ENCODE results near the gene CDC25A. TPM values are rescaled to one million over a fixed set of nuclear protein-coding genes. Genes with fewer than 3 reads are reported as not detected.

Gene CDC25A
- total and polyA plus RNA-seq, 9 of the 15 experiments (the other 6 are each of a cell fraction or from before 2014, with no cell fraction given): 3.4 to 61.3 (median 51.8) TPM

- peak; percentile 68 for TF ChIP-seq RBBP5 (IDR thresholded peaks at IDR 0.05; ENCODE audit: borderline replicate concordance, insufficient read depth, low read length, poor library complexity, severe bottlenecking)
- TF ChIP-seq TGIF2 (CRISPR knock-in tag; IDR thresholded peaks at IDR 0.05): no peak
- no peak for TF ChIP-seq SAP30 (IDR thresholded peaks at IDR 0.05; ENCODE audit: borderline replicate concordance, insufficient read depth, low read depth, low read length, poor library complexity, severe bottlenecking)
- TF ChIP-seq SLC30A9 (CRISPR knock-in tag; IDR thresholded peaks at IDR 0.05): no peak
- no peak for TF ChIP-seq MED1 (CRISPR knock-in tag; IDR thresholded peaks at IDR 0.05; ENCODE audit: borderline replicate concordance)
- TF ChIP-seq NKRF (IDR thresholded peaks at IDR 0.05; ENCODE audit: borderline replicate concordance): peak; percentile 61; the same call in 1 of the 2 replicates
- TF ChIP-seq, protein P1, sequence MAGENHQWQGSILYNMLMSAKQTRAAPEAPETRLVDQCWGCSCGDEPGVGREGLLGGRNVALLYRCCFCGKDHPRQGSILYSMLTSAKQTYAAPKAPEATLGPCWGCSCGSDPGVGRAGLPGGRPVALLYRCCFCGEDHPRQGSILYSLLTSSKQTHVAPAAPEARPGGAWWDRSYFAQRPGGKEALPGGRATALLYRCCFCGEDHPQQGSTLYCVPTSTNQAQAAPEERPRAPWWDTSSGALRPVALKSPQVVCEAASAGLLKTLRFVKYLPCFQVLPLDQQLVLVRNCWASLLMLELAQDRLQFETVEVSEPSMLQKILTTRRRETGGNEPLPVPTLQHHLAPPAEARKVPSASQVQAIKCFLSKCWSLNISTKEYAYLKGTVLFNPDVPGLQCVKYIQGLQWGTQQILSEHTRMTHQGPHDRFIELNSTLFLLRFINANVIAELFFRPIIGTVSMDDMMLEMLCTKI (IDR thresholded peaks at IDR 0.05; ENCODE audit: partially characterized antibody): no peak
- 0 out of 2 replicates have a peak, but pooled peaks have one; percentile 65 for TF ChIP-seq GATAD2B (IDR thresholded peaks at IDR 0.05; ENCODE audit: borderline replicate concordance)
These were observed 495 bp downstream of the CDC25A start (continued) for GRCh38 chr3:48187579-48188265.
